GM19351 (cell line): ENCODE measurements around the gene DNAI4.
"Not testable (repeated sequence)": the region's sequence is repeated elsewhere in the genome, so short reads cannot be mapped to it uniquely, and the experiment has no call there.

ENCODE experiments used
- ATAC-seq: cut with Tn5 transposase; IDR thresholded peaks from one replicate; pipeline ENCODE4 v1.9.1; 2021; ENCODE audit warnings: mild to moderate bottlenecking, moderate library complexity; ENCODE audit not compliant: unreplicated experiment

Gene DNAI4, protein sequence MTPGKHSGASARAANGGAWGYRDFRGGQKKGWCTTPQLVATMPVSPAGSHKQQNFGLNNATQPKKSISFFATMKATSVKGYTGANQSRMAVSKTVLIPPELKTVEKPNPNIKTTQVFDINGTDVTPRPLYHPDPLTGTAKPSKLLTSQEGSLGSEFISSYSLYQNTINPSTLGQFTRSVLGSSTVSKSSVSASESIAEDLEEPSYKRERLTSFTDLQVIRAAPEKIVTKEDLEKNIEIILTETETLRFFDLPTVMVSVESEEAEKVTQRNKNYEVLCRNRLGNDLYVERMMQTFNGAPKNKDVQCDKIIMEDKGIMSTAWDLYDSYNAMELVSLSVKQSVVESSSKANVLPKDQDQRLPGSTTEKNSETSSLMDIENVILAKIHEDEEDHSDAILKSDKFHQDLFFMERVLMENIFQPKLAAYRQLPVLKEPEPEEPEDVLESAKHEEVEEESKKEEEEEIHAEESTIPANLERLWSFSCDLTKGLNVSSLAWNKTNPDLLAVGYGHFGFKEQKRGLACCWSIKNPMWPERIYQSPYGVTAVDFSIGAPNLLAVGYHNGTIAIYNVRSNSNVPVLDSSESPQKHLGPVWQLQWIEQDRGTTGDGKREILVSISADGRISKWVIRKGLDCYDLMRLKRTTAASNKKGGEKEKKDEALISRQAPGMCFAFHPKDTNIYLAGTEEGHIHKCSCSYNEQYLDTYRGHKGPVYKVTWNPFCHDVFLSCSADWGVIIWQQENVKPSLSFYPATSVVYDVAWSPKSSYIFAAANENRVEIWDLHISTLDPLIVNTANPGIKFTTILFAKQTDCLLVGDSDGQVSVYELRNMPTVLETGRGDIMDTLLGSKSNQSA

GRCh38 chr1:66924756-66925557, at the start of gene DNAI4, which contains the start of gene MIER1:
Gene DNAI4, minus strand, starts transcription at chr1:66924856. Its CDS starts 25 bp downstream, at chr1:66924831.
Gene MIER1, plus strand, starts transcription at chr1:66924990. Its CDS starts 39 bp downstream, at chr1:66925029.
- ATAC-seq = peak; percentile 93

DNA sequence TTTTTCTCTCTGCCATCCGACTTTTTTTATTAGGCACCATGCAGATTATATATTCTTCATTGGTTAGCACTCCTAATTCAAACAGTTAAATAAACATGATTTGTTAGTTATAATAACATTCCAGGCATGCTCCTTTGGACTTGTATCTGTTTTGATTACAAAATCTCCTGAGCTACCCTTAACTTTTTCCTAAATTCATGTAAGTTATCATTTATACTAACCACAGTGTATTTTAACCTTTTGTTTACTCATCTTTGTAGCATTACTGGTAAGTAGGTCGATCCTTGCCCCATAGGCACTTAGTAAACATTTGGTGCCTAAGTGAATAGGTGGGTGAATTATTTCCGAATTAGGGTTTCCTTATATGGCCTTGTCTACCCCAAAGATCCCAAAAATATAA, 43.9 kb upstream of the DNAI4 start:
- ATAC-seq = no peak

GRCh38 chr1:66966188-66966873, 41.7 kb upstream of the DNAI4 start:
- not testable (repeated sequence) for ATAC-seq

- no peak for ATAC-seq
These were observed 33.3 kb upstream of the DNAI4 start for GRCh38 chr1:66957938-66958337.

- peak; percentile 59 for ATAC-seq
These were observed 29.6 kb upstream of the DNAI4 start for GRCh38 chr1:66954208-66954607.

DNA sequence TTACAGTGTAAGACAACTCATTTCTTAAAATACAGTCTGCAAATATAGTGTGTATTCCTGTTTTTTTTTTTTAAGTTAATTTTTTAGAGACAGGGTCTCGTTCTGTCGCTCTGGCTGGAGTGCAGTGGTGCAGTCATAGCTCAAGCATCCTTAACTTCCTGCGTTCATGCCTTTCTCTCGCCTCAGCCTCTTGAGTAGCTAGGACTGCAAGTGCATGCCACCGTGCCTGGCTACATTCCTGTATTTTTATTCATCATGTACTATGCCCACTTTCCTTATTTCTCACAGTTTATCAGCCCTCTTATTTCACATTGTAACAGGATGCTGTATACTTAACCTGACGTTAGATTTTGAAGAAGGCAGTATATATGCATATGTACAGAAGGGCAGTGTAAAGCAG, 26.9 kb upstream of the DNAI4 start:
- ATAC-seq = no peak

GRCh38 chr1:66947267-66947666, 22.6 kb upstream of the DNAI4 start:
- no peak for ATAC-seq

DNA sequence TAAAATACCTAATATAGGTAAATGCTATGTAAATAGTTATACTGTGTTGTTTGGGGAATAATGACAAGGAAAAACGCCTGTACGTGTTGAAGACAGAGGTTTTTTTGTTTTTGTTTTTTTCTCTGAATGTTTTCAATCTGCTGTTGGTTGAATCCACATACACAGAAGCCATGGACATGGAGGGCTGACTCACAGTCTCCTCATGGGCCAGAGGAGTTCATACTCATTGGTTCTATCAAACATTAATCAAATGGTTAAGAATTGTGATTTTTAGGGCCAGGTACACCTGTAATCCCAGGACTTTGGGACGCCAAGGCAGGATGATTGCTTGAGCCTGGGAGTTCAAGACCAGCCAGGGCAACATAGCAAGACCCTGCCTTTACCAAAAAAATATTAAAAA, 20.7 kb upstream of the DNAI4 start:
- no peak for ATAC-seq

DNA sequence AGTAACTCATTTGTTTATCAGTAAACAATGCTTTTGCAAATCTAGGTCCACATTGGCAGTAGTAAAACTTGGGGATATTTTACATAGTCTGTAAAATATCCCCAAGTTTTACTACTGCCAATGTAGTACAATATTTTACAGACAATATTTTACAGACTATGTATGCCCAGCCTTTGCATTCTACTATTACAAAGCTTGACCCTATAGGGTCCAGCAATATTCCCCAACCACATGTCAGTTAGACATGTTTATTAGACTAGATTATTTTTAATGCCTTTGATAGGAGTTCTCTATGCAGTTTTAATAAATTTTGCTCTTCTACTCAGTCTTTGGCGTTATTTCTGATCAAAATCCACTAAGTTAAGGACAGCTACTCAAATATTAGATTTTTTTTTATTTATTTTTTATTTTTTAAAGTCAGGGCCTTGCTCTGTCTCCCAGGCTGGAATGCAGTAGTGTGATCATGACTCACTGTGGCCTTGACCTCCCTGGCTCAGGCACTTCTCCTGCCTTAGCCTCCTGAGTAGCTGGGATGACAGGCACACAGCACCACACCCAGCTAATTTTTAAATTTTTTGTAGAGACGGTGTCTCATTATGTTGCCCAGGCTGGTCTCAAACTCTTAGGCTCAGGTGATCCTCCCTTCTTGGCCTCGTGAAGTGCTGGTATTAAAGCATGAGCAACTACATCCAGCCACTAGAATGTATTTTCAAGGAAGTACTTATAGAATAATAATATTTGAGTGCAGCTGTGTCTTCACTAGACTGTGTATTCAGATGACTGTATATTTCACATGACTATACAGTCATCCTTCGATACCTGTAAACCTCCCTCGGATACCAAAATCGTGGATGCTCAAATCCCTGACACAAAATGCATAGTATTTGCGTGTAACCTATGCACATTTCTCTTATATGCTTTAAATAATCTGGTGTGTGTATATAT, 19.9 kb upstream of the DNAI4 start:
- no peak for ATAC-seq

- ATAC-seq = no peak
These were observed 18.8 kb upstream of the DNAI4 start for GRCh38 chr1:66943361-66943969.

DNA sequence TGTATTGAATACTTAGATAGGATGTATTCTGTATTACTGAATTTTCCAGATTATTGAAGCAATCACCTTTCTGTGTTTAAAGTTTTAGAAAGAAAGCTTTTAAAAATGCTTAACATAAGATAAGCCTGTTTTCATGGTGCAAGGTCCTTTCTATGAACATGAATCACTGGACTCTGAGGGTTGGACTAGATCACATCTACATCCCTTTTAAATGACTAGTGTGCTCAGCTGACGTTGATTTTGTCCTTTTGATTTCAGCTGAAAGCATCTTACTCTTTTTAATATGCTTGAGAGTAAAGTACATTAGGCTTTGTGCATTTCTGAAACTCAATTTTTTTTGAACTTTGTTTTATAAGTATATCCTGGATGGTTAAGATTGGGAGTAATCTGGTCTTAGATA, 16.3 kb upstream of the DNAI4 start:
- no peak for ATAC-seq

- ATAC-seq = no peak
These were observed 14.0 kb upstream of the DNAI4 start for GRCh38 chr1:66938613-66939012.

DNA sequence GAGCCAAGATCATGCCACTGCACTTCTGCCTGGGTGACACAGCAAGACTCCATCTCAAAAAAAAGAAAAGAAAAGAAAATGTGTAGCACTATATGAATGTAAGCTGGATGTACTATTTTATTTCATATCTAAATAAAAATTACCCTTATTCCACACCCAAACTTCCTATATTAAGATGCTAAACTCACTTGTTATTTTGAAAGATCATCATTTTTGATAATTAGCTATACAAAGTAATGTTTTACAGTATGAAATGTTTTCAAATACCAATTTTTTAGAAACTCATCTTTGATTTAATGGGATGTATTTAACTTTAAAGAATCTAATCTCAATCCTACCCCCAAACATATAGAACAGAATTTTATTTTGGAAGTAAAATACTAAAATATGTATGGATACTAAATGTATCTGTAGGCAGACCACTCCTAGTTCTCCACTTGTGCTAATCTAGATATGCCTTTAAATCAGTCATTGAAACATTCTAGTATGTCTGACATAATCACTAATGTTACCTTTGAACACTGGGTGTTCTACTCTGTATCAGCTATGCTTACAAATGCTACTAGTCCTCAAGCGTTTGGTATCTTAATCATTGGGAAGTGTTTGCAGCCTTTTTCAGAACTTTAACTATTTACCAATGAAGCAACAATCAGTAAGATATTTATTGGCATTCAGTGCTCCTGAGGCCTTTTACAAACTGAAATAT, 13.0 kb upstream of the DNAI4 start:
- no peak for ATAC-seq

GRCh38 chr1:66933887-66934700, 9.4 kb upstream of the DNAI4 start:
- ATAC-seq = no peak

DNA sequence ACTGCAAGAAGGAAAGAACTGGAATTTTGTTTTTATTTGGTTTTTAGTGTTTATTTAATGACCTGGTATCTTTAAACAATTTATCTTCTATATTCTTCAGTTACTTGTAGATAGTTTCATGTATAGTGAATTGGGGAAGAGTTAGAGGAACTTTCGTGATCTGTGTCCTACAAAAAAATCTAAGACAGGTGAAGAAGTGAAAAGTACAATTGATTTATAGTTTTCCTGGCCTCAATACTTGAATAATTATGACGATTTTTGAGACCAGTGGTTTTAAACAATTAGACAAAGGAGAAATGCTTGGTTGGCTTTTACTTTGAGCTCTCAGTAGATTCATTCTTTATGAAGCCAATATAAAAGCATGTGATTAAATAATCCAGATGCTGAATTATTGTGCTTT, 7.6 kb upstream of the DNAI4 start:
- ATAC-seq = no peak

- no peak for ATAC-seq
These were observed 6.9 kb upstream of the DNAI4 start for GRCh38 chr1:66931590-66931989.

DNA sequence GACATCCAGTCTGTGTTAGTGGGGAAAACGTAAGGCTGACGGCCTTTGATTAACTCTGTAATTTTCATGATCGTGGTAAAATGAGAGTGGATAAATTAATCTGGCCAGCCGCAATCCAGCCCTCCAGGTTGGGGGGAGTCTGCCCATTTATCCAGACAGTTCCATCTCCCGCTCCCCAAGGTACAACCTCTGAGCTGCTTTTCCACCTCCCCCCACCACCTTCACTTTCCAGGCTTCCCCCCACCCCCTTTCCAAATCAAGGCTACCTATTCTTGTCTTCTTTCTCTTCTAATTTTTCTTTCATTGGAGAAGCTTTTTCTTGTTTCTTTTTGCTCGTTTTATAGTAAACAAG, 6.1 kb upstream of the DNAI4 start:
- no peak for ATAC-seq
